RWPE1 (cell line): Measurements from ENCODE around the gene SMURF2.

Experiments used
- CTCF ChIA-PET: fragments of 350-600 bp; sonication (Branson Sonifier 250); formaldehyde crosslinking; extraction: SDS; loops from one replicate; lab custom pipeline; 2021; lab: Yijun Ruan, JAX
- POLR2A ChIA-PET: fragments of 400-600 bp; formaldehyde crosslinking; extraction: SDS; loops from one replicate; lab custom pipeline; 2020; ENCODE audit warnings: antibody characterized with exemption; ENCODE audit not compliant: low non-redundant PET; lab: Yijun Ruan, JAX
- DNase-seq: peaks from one replicate; pipeline ENCODE4 v3.0.0; 2012; ENCODE audit warnings: low spot score
- H3K27ac ChIP-seq: fragments of 450-650 bp; 2 replicates; pipeline ENCODE4 v1.5.1; 2017
- CTCF ChIP-seq: fragments of 450-650 bp; conservative IDR thresholded peaks from 2 replicates; pipeline ENCODE4 v1.5.1; 2017; ENCODE audit warnings: low read depth, mild to moderate bottlenecking

Gene SMURF2

GRCh38 chr17:64565563-64565962 is 96.5 kb downstream of the SMURF2 start:
- CTCF ChIA-PET, result interaction anchor here (0.6 to 0.7 kb wide), 3 partner anchors 128 to 190 kb away, joined by 3 to 4 read pairs (median 3); no protein-coding TSS in a partner anchor
- no peak for TF ChIP-seq CTCF
- no peak for DNase-seq
- H3K27ac ChIP-seq, result no peak overlapping the region
- POLR2A ChIA-PET, result no interaction called here

- CTCF ChIA-PET, result no interaction called here
- DNase-seq, result no peak
- no peak for TF ChIP-seq CTCF
- POLR2A ChIA-PET, result no interaction called here
- no peak overlapping the region for H3K27ac ChIP-seq
These were observed 98.0 kb downstream of the SMURF2 start for GRCh38 chr17:64564098-64564497.

- no peak overlapping the region for H3K27ac ChIP-seq
- no peak for TF ChIP-seq CTCF
- CTCF ChIA-PET, result interaction anchor here (0.6 to 1.4 kb wide), 3 partner anchors 17 to 705 kb away, joined by 3 read pairs; no protein-coding TSS in a partner anchor
- no peak for DNase-seq
- POLR2A ChIA-PET, result no interaction called here
These were observed 106.8 kb downstream of the SMURF2 start for GRCh38 chr17:64555281-64555680.

GRCh38 chr17:64554028-64554637 is 108.0 kb downstream of the SMURF2 start:
- ChIA-PET POLR2A (no interaction called here), CTCF (no interaction called here)
- H3K27ac ChIP-seq, result no peak overlapping the region
- no peak for TF ChIP-seq CTCF
- no peak for DNase-seq

GRCh38 chr17:64551461-64551860 is 110.6 kb downstream of the SMURF2 start:
- no peak for TF ChIP-seq CTCF
- DNase-seq, result no peak
- H3K27ac ChIP-seq, result no peak overlapping the region
- CTCF ChIA-PET, result interaction anchor here (1.1 kb wide), 1 partner anchor 11 kb away, joined by 3 read pairs; no protein-coding TSS in a partner anchor
- POLR2A ChIA-PET, result no interaction called here

GRCh38 chr17:64547319-64547718 is 114.8 kb downstream of the SMURF2 start:
- TF ChIP-seq CTCF, result no peak
- no peak for DNase-seq
- CTCF ChIA-PET, result interaction anchor here (1.0 kb wide), 1 partner anchor 14 kb away, joined by 5 read pairs; no protein-coding TSS in a partner anchor
- POLR2A ChIA-PET, result no interaction called here
- H3K27ac ChIP-seq, result no peak overlapping the region
